GM19463 (cell line): Measurements from ENCODE around the gene TMEM236.

Experiments used
- ATAC-seq: cut with Tn5 transposase; IDR thresholded peaks from one replicate; pipeline ENCODE4 v1.9.1; 2021; ENCODE audit warnings: mild to moderate bottlenecking, moderate library complexity; ENCODE audit not compliant: unreplicated experiment

The TMEM236 gene

DNA sequence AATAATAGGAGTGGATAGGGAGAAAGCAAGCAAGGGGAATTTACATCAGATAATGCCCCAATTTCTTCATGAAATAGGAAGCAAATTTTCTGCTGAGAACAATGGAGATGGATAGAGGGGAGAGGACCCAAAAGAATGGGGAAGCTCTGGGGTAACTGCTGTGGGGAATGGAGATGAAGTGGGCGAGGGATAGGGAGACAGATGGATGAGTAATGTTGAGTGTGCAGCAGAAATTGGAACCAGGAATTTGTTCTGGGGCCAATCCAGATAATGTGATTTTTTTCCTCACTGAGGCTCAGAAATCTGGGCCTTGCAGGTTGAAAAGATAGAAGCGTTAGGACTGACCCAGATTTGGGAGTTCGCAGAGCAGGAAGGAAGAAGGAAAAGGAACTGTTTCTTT is 32.7 kb downstream of the TMEM236 start:
- ATAC-seq: no peak

DNA sequence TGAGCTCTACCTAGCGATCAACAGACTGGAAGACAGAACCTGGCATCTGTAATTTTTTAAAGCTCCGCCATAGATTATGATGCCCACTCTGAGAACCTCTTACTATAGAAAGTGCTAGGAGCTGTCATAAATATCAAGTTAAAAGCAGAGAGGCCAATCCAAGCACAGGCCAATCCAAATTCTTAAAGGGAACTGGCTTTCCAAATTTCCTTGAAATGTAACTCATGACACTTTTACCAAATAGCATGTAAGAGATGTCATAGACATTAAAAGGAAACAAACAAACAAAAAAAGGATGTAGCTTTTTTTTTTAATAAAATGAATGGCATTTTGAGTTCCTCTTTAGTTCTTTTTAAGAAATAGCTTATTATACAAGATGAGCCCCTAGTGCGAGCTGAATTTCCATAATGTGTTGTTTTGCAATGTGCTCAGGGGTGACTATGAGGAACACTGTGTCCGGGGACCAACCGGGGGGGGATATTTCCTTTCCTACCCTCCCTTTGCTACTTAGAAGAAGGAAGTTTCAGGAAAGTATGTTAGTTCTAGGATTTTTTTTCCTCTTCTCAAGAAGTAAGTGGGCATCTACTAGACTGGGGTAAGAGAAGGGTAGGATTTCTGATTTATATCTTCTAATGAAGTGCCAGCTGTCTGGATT is 33.4 kb downstream of the TMEM236 start:
- no peak for ATAC-seq

DNA sequence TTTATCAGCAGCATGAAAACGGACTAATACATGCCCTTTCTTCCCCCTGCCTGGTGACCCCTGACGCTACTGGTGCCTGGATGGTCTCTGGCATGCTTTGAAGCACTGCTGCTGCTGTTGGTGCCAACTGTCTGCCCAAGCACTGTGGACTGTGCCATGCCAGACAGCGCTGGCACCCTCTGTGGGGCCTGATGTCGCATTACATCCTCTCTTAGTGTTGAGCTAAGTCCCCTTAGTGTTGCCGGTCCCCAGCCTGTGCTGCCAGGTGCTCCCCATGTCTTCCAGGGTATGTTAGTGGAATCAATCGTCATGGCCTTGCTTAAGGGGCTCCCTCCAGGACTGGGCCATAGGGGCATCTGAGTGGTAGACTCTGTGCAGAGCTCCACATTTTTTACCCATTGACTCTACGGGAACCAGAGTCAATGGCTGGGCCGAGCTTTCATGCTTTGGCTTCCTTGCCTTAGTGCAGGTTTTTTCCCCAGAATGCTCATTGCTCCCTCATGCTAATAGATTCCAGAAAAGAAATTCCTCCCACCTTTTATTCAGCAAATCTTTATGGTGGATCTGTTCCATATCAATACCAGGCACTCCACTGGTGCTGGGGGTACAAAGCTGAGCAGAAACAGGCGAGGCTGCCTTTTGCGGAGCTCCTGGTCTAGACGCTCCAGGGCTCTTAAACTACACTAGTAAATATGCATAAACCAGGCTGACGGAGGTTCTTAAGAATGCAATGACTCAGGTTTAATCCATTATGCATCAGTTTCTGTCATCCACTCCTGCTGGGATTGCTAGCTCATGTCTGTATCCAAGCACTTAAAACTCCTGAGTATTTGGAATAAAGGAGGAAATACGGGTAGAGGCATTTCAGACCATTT is 35.3 kb downstream of the TMEM236 start:
- ATAC-seq: no peak

DNA sequence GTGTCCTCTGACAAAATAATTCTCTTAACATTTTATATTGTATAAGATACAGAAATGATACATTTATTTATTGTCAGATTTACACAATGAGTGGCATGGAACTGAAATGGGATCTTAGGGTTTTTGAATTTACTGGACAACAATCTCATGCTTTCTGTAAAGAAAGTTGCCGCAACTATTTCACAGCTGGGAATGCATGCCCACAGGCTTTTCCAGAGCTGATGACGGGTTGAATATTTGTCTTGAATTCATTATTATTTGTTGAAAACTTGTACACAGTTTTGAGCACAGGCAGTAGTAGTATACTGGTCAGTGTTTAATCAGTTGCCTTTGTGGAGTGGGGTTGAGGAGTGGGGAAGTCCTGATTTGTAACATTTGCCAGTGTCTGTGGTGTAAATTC is 36.6 kb downstream of the TMEM236 start:
- ATAC-seq: no peak

DNA sequence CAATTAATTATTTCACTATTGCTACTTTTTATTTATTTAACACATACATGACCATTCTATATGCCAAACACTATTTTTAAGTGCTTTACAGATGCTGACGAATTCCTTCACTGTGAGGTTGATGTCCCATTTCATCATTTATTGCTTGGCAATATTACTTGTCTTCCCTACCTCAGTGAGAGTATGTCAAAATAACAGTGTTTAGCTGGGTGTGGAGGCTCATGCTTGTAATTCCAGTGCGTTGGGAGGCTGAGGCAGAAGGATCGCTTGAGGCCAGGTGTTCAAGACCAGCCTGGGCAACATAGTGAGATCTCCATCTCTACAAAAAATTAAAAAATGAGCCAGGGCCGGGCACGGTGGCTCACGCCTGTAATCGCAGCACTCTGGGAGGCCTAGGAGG is 37.4 kb downstream of the TMEM236 start:
- no peak for ATAC-seq

DNA sequence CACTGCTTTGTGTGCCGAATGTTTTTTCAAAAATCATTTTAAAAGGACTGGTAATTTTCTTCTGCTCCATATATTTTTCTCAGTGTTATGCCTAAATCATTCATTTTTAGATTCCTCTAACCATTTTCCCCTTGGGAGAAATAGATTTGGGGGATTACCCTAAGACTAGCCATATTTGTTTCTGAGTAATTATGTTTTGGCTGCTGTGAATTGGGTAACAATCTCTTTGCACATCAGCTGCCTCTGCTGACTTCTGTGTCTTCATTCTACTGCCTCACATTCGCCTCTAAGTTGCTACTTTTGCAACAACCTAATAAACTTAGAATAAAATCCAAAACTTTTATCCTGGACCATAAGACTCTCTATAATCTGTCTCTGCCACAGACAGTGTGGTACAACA is 38.6 kb downstream of the TMEM236 start:
- no peak for ATAC-seq

DNA sequence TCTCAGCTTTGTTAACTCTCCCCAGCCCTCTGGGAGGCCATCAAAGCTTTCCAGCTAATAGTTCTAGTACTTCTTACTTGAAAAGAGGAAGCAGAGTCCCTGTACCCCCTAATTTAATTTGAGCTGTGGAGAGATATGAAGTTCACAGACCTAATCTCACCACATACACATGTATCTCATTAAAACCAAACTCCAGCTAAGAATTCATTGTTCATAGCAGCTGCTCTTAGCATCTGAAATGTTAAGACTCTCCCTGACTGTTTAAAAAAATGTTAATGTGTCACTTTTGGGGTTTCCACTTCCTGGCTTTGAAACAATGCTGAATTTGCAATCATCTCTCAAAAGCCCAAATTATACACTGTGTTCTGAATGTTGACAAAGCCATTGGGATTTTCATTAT is 41.0 kb downstream of the TMEM236 start:
- no peak for ATAC-seq

DNA sequence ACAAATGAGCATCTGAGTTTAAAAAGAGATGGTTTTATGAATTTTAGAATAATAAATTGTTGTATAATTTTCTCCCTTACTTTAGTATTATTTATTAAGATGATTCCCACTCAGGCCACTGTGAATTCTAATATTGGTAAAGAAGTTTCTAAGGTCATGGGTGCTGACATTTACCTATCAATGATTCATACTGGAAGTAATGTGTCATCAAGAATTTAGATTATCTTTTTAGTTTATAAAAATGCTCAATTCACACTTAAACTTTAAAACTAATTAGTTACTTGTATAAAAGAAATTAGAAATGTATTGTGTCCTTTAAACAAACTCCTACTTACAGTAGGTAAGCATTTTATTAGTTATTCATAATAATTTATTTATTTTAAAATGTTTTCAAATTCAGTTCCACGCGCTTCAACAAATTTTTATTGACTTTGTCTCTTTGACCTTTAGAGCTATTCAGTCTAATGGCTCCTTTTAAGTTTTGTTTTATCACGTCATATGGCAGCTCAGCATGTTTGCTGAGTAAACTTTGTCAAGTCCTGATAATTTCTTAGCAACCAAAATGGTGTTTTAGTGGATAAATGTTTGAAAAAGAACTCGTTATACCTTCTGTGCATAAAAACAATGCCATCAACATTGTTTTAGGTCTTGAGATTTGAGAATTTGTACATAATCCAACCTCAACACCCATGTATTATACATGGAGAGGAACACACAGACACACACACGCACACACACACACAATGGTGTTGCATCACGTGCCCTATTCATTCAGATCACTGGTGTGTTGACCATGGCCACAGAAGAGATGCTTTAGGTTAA is 42.0 kb downstream of the TMEM236 start:
- ATAC-seq: no peak

DNA sequence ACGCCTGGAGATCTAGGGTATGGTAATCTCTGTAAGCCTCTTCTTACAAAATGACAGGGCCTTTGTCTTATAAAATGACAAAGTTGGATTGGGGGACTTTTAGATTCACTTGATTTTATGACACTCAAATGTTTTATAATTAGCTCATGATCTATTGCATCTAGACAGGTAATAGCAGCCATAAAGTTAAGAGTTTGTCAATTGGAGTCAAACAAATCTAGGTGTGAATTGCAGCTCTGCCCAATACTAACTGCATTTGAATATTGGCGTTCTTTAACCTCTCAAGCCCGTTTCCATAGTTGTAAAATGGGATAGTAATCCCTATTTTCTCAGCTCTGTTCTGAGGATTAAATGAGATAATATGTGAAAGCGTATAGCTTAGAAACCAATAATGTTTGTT is 43.1 kb downstream of the TMEM236 start:
- no peak for ATAC-seq

DNA sequence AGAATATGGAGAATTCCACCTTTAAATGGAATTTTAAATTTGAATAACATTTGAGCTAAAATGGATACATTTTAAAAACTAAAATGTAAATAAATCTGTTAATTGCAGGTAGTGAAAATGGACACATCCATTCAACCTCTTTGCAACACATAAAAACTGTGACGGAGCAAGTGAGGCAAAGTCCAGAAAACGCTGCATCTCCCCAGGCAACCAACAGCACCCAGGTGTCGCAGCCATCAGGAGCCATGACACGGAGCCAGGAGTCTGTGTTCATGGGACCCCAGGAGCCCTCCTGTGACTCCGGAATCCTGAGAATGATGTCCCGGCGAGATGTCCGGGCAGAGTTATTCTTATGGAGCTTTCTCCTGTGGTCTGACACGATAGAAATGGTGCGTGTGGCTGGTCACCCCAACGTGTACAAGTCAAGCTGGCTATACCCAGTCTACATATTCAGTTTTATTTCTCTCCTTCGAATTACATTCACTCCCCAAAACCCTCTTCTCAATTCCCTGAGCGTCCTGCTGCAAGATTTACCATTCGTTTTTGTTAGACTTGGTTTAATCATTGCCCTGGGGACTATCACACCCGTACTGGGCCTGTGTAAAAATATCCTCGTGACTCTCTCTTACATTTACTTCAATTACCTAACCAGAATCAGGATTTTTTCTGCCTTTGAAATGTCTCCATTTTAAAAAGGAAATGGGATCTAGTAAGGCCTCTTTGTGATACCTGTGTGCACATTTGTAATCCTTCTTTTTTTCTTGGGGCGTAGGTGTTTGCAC is 44.0 kb downstream of the TMEM236 start:
- ATAC-seq: no peak

DNA sequence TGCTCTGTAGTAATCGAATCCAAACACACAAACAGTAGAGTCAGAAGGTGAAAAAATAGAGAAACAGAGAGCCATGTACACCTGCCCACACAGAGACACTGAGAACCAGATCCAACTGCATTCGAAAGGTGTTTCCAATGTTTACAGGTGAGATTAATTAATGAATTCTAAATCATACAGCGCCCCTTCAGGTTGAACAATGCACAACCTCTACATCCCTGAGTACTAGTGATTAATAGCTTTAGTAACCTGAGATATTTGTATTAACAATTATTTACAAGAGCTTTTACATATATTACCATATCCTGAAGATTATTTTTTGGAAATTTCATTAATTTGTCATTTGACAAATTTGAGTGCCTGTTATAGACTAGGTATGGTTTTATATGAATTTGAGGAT is 49.5 kb downstream of the TMEM236 start:
- ATAC-seq: no peak

DNA sequence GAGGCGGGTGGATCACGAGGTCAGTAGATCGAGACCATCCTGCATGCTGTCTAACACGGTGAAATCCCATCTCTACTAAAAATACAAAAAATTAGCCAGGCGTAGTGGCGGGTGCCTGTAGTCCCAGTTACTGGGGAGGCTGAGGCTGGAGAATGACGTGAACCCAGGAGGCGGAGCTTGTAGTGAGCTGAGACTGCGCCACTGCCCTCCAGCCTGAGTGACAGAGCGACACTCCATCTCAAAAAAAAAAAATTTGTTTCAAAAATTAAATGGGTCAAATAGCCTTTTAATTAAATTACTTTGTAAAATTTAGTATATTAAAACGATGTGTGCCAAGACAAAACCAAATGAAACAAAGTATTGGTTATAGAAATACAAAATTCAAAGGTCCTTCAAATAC is 50.3 kb downstream of the TMEM236 start:
- no peak for ATAC-seq

DNA sequence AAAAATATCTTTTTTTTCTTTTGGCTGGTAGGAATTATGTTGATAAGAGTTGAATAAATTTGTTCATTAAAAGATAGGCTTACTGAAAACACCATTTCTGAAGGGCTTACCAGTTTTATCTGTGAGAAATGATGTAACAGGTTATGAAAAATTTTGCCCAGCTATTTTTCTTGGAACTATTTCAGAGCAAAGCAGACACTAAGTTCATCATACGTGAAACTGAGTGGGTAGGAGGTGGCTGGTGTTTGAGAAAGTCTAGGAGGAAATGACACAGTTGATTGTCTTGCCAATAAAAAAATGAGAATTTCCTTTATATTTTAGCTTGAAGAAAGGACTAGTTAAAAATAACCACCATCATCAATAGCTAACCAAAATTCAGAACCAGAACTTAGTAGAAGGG is 51.0 kb downstream of the TMEM236 start:
- ATAC-seq: no peak

DNA sequence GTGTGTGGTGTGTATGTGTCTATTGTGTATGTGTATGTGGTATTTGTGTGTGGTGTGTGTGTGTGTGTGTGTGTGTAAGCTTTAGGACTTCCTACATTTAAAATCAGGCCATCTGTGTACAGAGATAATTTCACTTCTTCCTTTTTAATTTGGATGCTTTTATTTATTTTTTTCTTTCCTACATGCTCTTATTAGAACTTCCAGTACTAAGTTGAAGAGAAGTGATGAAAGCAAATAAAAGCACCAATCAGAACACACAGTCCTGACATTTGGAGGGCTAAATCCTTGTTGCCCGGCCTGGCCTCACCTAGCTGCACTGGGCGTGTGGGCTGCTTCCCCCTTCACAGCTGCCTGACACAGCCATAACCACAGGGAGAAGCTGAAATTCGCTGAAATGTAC is 53.3 kb downstream of the TMEM236 start:
- ATAC-seq: no peak

DNA sequence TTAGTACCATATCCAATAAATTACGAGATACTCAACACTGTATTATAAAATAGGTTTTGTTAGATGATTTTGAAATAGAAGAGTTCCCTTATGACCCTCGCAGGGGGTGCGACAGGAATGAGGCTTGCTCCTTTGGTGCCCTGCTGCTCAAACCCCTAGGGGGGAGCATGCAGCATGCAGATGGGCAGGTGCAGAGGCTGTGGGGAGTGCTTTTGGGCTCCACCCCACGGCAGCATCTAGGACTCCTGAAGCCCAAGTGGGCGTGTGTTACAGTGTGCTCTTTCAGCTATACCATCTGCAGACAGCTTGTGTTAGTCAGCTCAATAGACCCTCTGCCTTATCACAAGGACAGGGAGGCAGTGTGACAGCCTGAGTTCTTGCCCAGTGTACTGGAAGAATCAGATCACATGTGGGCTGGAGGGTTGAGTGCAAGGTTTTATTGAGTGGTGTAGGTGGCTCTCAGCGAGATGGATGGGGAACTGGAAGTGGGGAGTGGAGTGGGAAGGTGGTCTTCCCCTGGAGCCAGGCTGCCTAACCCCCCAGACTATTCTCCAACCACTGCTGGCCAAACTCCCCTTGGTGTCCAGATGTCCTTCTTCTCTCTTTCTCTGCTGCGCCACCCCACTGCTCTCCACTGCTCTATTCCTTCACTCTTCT is 54.0 kb downstream of the TMEM236 start:
- peak; percentile 87 for ATAC-seq

DNA sequence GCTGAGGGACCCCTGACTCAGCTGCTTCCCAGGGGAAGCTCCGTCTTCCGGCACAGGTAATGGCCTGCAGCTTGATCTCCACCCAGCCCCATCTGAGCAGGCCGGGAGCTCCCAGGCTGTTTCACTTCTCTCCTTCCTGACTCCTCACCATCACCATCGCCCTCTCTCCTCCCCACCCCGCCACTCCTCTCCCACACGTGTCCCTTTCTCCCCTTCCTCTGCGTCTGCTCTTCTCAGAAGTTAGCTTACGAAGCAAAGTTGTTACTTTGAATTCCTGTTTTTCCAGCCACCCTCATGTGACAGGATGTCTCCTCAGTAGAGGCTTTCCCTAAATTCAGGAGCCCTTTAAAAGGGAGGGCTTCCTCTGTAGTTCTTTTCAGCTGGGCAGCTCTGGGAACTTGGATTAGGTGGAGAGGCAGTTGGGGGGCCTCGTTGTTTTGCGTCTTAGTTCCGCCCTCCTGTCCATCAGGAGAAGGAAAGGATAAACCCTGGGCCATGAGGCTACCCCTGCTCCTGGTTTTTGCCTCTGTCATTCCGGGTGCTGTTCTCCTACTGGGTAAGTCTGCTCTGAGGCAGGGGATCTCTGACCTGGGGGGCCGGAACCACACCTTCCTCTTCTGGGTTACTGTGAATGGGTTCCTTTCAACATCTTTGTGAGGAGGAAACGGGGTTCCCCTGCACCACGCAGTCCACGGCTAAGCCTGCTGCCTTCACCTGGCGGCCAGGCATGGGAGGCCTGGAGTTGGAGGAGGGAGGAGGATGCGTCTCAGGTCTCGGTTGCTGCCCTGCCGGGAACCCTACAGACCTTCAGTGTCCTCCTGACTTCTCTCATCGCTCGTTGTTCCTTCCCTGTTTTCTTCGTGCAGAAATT is 57.2 kb downstream of the TMEM236 start, which contains the start of gene MRC1:
Gene MRC1 (plus strand): TSS at position 378 of the 871 bp plus-strand sequence. CDS start 118 bp downstream, at position 496.
- ATAC-seq: no peak

DNA sequence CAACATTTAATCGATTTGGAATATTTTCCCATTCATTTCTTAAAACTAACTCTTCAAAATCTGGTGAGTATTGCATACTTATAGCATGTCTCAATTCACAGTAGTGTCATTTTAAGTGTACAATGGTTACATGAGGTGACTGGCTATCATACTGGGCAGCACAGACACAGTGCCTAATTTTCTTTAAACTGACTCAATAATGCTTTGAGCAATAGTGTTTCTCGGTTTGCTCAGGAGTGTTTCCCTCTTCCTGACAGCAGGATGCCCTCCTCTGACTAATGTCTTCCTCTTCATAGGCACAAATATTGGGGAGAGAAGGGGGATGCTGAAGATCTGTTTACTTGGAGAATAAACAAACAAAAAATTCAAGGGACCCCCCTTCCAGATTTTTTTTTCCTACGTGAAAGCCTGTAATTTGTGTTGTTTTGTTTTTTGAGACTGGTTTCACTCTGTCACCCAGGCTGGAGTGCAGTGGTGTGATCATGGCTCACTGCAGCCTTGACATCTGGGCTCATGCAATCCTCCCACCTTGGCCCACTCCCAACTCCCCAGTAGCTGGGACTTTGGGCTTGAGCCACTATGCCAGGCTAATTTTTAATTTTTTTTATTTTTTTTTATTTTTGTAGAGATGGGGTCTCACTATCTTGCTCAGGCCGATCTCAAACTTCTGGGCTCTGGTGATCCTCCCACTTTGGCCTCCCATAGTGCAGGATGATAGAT is 59.3 kb downstream of the TMEM236 start:
- no peak for ATAC-seq

DNA sequence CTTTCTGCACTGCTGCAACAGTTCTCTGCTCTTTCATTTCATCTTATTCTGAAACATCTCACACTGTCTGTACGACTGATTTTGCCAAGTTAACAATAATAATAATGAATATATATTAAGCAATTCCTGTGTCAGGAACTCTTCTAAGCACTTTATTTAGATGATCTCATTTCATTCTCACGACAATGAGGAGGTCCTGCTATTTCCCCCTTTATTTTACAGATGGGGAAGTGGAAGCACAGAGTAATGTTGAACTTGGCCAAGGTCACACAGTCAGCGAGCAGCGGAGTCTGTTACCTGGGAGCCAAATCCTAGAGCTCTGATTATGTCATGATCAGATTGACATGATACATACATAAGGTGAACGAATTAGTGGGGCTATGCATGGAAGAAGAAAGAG is 63.0 kb downstream of the TMEM236 start:
- no peak for ATAC-seq

DNA sequence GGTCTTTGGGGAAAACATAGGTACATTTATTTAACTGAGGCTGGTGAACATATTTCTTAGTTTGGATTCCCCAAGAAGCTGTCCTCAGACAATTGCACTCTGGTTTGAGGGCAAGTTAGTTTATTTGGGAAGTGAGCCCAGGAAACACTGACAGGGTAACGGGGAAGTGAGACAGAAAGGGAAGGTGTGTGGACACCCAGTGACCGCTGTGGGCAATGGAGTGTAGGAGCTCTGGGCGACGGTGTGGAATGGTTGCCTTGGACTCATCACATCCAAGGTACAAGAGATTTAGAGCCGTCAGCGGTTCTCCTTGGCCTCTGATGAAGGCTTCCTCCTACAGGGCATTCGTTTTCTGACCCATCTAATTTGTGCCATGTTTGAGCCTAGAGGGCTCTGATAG is 64.2 kb downstream of the TMEM236 start:
- ATAC-seq: no peak
